Right lobe of liver (tissue), 4 donors: ENCODE measurements around the gene NCBP1.

ENCODE experiments used
- CTCF ChIP-seq, 4 donors: fragments of 200-600 bp in 3 of 4; fragments of 450-650 bp in 1 of 4; IDR thresholded peaks; one replicate each; pipeline versions ENCODE4 v1.5.1 to v1.8.0; 2016 to 2022; ENCODE audit warnings: antibody characterized with exemption in 4 of 4, mild to moderate bottlenecking in 2 of 4
- POLR2A ChIP-seq: fragments of 450-650 bp; IDR thresholded peaks from one replicate; pipeline ENCODE4 v1.6.1; 2017; ENCODE audit warnings: antibody characterized with exemption, mild to moderate bottlenecking
- donor health status: DM: no; HTN: no; CAD: no.
- donor health status: DM: no; HTN: no; CAD: no.
- donor health status: DM: no; HTN: yes; CAD: no.

- TF ChIP-seq CTCF (IDR thresholded peaks at IDR 0.05) (no peak), POLR2A (no peak)
Observed at GRCh38 chr9:97688654-97689053, 55.0 kb downstream of the NCBP1 start.
